HepG2 (cell line): Measurements from ENCODE around the gene HLA-G. TPM values are rescaled to one million over a fixed set of nuclear protein-coding genes. Genes with fewer than 3 reads are reported as not detected.
A peak's percentile ranks its signal among the peaks of the same experiment; 100 is the strongest.

Experiments used
- AKAP8 ChIP-seq: sonication (generic); formaldehyde crosslinking; IDR thresholded peaks from 2 replicates; pipeline ENCODE4 v1.5.1; 2020; ENCODE audit warnings: mild to moderate bottlenecking, missing genetic modification reagents
- HDAC6 ChIP-seq: fragments of 200-600 bp; sonication (generic); IDR thresholded peaks from 2 replicates; pipeline ENCODE4 v1.7.0; 2017; ENCODE audit warnings: mild to moderate bottlenecking, antibody characterized with exemption, low read length, low read depth
- HMG20B ChIP-seq: conservative IDR thresholded peaks from 2 replicates; pipeline ENCODE4 v1.6.1; 2016; ENCODE audit warnings: missing genetic modification reagents, missing compliant biosample characterization
- RCOR2 ChIP-seq: IDR thresholded peaks from 2 replicates; pipeline ENCODE4 v1.6.1; 2016; ENCODE audit warnings: missing biosample characterization, missing genetic modification reagents
- SOX5 ChIP-seq: IDR thresholded peaks from 2 replicates; pipeline ENCODE4 v1.6.1; 2016; ENCODE audit warnings: borderline replicate concordance
- ZBTB1 ChIP-seq: sonication (generic); formaldehyde crosslinking; IDR thresholded peaks from 2 replicates; pipeline ENCODE4 v1.4.0; 2020; ENCODE audit warnings: missing genetic modification reagents, borderline replicate concordance
- ZBTB7A ChIP-seq: sonication (generic); formaldehyde crosslinking; IDR thresholded peaks from 2 replicates; pipeline ENCODE4 v1.8.0; 2022; ENCODE audit warnings: mild to moderate bottlenecking, missing genetic modification reagents
- ZNF256 ChIP-seq: sonication (generic); formaldehyde crosslinking; conservative IDR thresholded peaks from 2 replicates; pipeline ENCODE4 v1.4.0; 2020; ENCODE audit warnings: missing genetic modification reagents
- ZNF264 ChIP-seq: sonication (generic); formaldehyde crosslinking; IDR thresholded peaks from 2 replicates; pipeline ENCODE4 v1.4.0; 2020; ENCODE audit warnings: missing genetic modification reagents
- ZNF30 ChIP-seq: sonication (generic); formaldehyde crosslinking; IDR thresholded peaks from 2 replicates; pipeline ENCODE4 v1.5.0; 2020; ENCODE audit warnings: mild to moderate bottlenecking, missing genetic modification reagents
- ZNF724P ChIP-seq: sonication (generic); formaldehyde crosslinking; IDR thresholded peaks from 2 replicates; pipeline ENCODE4 v1.8.0; 2022; ENCODE audit warnings: missing genetic modification reagents, borderline replicate concordance
- ZNF780A ChIP-seq: sonication (generic); formaldehyde crosslinking; IDR thresholded peaks from 2 replicates; pipeline ENCODE4 v1.8.0; 2022; ENCODE audit warnings: mild to moderate bottlenecking, missing genetic modification reagents, moderate library complexity
- ZNF816 ChIP-seq: sonication (generic); formaldehyde crosslinking; IDR thresholded peaks from 2 replicates; pipeline ENCODE4 v1.8.0; 2022; ENCODE audit warnings: missing genetic modification reagents, mild to moderate bottlenecking, borderline replicate concordance
- polyA plus RNA-seq, 8 experiments: library from polyadenylated mRNA; depleted of rRNA in 3 of 8; stranded (reverse) in 7 of 8; unstranded in 1 of 8; fragments of >200 nt; fragmentation: Illumina TruSeq in 4 of 8; extraction: Trizol in 4 of 8; gene quantifications; 2 replicates each; pipeline versions ENCODE4 v1.2.1 to v1.2.3, GENCODE V29; 2011 to 2016; ENCODE audit warnings: low read depth in 4 of 8, missing spikeins in 1 of 8, mixed read lengths in 1 of 8; ENCODE audit not compliant: insufficient read depth in 1 of 8
- total RNA-seq, 5 experiments: library from RNA; depleted of rRNA; stranded (reverse); fragments of >200 nt; fragmentation: Illumina TruSeq; extraction: Trizol; gene quantifications; 2 replicates each; pipeline ENCODE4 v1.2.3, GENCODE V29; 2016; ENCODE audit warnings: low read depth in 1 of 5
- TF ChIP-seq, protein P1 (sequence below), 2 experiments: sonication (generic) in 1 of 2; formaldehyde crosslinking in 1 of 2; IDR thresholded peaks; 2 replicates each; pipeline versions ENCODE4 v1.4.0 to v1.6.1; 2016 to 2020; ENCODE audit warnings: borderline replicate concordance in 1 of 2, low read depth in 1 of 2, mild to moderate bottlenecking in 1 of 2, missing genetic modification reagents in 1 of 2
- TF ChIP-seq, protein P2 (sequence below): sonication (generic); formaldehyde crosslinking; IDR thresholded peaks from 2 replicates; pipeline ENCODE4 v1.5.0; 2020; ENCODE audit warnings: mild to moderate bottlenecking, missing genetic modification reagents, borderline replicate concordance
- TF ChIP-seq, protein P3 (sequence below): sonication (generic); formaldehyde crosslinking; IDR thresholded peaks from 2 replicates; pipeline ENCODE4 v1.8.1; 2023; ENCODE audit warnings: mild to moderate bottlenecking, moderate library complexity, missing genetic modification reagents
- TF ChIP-seq, protein P4 (sequence below): IDR thresholded peaks from 2 replicates; pipeline ENCODE4 v1.6.1; 2016; ENCODE audit warnings: mild to moderate bottlenecking
- TF ChIP-seq, protein P5 (sequence below): IDR thresholded peaks from 2 replicates; pipeline ENCODE4 v1.6.1; 2012; ENCODE audit warnings: inconsistent platforms

Gene HLA-G
- total and polyA plus RNA-seq, 2 of the 13 experiments (the other 11 are each of a cell fraction or from before 2014, with no cell fraction given), result 0.29 to 0.30 TPM

DNA sequence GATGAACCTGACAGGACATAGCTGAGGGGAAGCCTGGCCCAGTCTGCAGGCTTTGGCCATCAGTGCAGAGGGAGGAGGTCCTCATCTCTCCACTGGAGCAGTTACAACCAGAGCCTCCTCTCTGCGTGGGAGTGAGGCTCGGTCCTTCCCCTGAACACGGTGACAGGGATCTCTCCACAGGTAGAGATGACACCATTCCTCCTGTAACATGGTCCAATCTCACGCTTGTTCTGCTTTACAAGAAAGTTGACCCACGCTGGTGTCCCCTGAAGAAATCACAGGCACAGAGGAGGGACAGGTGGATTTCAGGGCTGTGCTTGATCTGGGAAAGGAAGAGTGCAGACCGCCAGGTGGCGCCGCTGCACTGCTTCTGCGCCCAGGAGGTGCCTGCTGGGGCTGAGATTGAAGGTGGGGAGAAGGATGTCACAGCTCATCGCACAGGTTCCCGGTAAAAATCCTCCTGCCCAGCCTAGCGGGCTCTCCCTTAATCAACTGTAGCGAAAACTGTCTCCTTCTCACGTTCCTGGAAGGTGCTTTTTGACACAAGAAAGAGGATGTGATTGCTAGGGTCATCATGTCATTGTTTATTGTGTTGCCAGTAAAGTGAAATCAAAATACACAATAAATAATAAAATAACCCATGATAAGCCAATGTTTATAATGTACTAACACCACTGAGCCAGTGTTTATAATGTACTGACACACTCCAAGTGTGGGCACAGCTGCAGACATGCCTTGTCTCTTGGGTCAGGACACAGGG is 20.4 kb downstream of the HLA-G start (continued):
- TF ChIP-seq, protein P1, sequence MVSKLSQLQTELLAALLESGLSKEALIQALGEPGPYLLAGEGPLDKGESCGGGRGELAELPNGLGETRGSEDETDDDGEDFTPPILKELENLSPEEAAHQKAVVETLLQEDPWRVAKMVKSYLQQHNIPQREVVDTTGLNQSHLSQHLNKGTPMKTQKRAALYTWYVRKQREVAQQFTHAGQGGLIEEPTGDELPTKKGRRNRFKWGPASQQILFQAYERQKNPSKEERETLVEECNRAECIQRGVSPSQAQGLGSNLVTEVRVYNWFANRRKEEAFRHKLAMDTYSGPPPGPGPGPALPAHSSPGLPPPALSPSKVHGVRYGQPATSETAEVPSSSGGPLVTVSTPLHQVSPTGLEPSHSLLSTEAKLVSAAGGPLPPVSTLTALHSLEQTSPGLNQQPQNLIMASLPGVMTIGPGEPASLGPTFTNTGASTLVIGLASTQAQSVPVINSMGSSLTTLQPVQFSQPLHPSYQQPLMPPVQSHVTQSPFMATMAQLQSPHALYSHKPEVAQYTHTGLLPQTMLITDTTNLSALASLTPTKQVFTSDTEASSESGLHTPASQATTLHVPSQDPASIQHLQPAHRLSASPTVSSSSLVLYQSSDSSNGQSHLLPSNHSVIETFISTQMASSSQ (IDR thresholded peaks at IDR 0.05; ENCODE audit: low read depth), result no peak
- TF ChIP-seq, protein P1 (CRISPR knock-in tag; IDR thresholded peaks at IDR 0.05; ENCODE audit: borderline replicate concordance), result no peak
- TF ChIP-seq ZNF780A (CRISPR knock-in tag) (no peak), AKAP8 (no peak), ZNF724P (CRISPR knock-in tag) (peak; percentile 69; the same call in 1 of the 2 replicates), ZNF30 (no peak), ZBTB1 (CRISPR knock-in tag) (no peak), HMG20B (CRISPR knock-in tag) (no peak), SOX5 (CRISPR knock-in tag) (no peak), ZNF816 (no peak), ZBTB7A (no peak), ZNF256 (CRISPR knock-in tag) (peak; percentile 66; the same call in 1 of the 2 replicates), RCOR2 (CRISPR knock-in tag) (no peak), HDAC6 (no peak), ZNF264 (CRISPR knock-in tag) (no peak)
- TF ChIP-seq, protein P2, sequence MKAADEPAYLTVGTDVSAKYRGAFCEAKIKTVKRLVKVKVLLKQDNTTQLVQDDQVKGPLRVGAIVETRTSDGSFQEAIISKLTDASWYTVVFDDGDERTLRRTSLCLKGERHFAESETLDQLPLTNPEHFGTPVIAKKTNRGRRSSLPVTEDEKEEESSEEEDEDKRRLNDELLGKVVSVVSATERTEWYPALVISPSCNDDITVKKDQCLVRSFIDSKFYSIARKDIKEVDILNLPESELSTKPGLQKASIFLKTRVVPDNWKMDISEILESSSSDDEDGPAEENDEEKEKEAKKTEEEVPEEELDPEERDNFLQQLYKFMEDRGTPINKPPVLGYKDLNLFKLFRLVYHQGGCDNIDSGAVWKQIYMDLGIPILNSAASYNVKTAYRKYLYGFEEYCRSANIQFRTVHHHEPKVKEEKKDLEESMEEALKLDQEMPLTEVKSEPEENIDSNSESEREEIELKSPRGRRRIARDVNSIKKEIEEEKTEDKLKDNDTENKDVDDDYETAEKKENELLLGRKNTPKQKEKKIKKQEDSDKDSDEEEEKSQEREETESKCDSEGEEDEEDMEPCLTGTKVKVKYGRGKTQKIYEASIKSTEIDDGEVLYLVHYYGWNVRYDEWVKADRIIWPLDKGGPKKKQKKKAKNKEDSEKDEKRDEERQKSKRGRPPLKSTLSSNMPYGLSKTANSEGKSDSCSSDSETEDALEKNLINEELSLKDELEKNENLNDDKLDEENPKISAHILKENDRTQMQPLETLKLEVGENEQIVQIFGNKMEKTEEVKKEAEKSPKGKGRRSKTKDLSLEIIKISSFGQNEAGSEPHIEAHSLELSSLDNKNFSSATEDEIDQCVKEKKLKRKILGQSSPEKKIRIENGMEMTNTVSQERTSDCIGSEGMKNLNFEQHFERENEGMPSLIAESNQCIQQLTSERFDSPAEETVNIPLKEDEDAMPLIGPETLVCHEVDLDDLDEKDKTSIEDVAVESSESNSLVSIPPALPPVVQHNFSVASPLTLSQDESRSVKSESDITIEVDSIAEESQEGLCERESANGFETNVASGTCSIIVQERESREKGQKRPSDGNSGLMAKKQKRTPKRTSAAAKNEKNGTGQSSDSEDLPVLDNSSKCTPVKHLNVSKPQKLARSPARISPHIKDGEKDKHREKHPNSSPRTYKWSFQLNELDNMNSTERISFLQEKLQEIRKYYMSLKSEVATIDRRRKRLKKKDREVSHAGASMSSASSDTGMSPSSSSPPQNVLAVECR, result no peak
- TF ChIP-seq, protein P3, sequence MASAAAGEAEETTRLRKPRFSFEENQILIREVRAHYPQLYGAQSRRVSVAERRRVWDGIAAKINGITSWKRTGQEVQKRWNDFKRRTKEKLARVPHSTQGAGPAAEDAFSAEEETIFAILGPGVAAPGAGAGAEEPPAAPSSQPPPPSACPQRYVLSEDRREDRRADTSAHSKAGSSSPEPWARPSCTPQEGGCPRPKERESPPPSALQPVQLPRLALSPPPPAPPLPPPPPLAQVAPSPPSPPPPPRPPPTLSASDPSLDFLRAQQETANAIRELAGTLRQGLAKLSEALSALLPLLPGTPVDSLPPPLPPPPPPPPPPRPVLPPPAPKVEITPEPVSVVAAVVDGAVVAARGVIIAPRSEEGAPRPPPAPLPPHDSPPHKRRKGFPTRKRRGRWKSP, result no peak
- TF ChIP-seq, protein P4, sequence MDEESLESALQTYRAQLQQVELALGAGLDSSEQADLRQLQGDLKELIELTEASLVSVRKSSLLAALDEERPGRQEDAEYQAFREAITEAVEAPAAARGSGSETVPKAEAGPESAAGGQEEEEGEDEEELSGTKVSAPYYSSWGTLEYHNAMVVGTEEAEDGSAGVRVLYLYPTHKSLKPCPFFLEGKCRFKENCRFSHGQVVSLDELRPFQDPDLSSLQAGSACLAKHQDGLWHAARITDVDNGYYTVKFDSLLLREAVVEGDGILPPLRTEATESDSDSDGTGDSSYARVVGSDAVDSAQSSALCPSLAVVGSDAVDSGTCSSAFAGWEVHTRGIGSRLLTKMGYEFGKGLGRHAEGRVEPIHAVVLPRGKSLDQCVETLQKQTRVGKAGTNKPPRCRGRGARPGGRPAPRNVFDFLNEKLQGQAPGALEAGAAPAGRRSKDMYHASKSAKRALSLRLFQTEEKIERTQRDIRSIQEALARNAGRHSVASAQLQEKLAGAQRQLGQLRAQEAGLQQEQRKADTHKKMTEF (CRISPR knock-in tag), result peak; percentile 49; the same call in 1 of the 2 replicates
- TF ChIP-seq, protein P5, sequence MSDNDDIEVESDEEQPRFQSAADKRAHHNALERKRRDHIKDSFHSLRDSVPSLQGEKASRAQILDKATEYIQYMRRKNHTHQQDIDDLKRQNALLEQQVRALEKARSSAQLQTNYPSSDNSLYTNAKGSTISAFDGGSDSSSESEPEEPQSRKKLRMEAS, result peak; percentile 29; the same call in 1 of the 2 replicates
